HL-60 (cell line): ENCODE data around the gene SLCO2A1.

Source experiments
- DNase-seq, 2 experiments: peaks; one replicate each; pipeline ENCODE4 v3.0.0-alpha.2; 2010 to 2020; ENCODE audit warnings: low read depth in 1 of 2, low spot score in 1 of 2
- H3K27ac ChIP-seq: fragments of 250-450 bp; sonication (Bioruptor Pico); replicated peaks from 2 replicates; pipeline ENCODE4 v1.5.1; 2020; ENCODE audit warnings: mild to moderate bottlenecking, moderate library complexity
- H3K27me3 ChIP-seq: fragments of 250-450 bp; sonication (Bioruptor Pico); 2 replicates; pipeline ENCODE4 v1.5.1; 2021; ENCODE audit warnings: mild to moderate bottlenecking, moderate library complexity; ENCODE audit not compliant: insufficient read depth, poor library complexity, severe bottlenecking
- H3K4me3 ChIP-seq: replicated peaks from 2 replicates; pipeline ENCODE4 v1.5.1; 2011; ENCODE audit warnings: mild to moderate bottlenecking, control low read depth, low read length; ENCODE audit not compliant: insufficient read depth
- CTCF ChIP-seq: IDR thresholded peaks from one replicate; pipeline ENCODE4 v1.5.1; 2011; ENCODE audit warnings: low read length, control low read depth, inconsistent platforms; ENCODE audit not compliant: insufficient read depth
- GABPA ChIP-seq: IDR thresholded peaks from 2 replicates; pipeline ENCODE4 v1.6.1; 2012; ENCODE audit warnings: low read depth
- POLR2AphosphoS5 ChIP-seq: IDR thresholded peaks from 2 replicates; pipeline ENCODE4 v1.6.1; 2012; ENCODE audit warnings: low read depth
- REST ChIP-seq: IDR thresholded peaks from 2 replicates; pipeline ENCODE4 v1.6.1; 2012; ENCODE audit warnings: low read depth; ENCODE audit not compliant: insufficient replicate concordance
- SPI1 ChIP-seq: IDR thresholded peaks from 2 replicates; pipeline ENCODE4 v1.6.1; 2012; ENCODE audit warnings: low read depth, mild to moderate bottlenecking, borderline replicate concordance

The SLCO2A1 gene

GRCh38 chr3:133998691-133999241 is 31.0 kb downstream of the SLCO2A1 start:
- TF ChIP-seq SPI1 (no peak), POLR2AphosphoS5 (no peak), CTCF (no peak), GABPA (no peak), REST (no peak)
- no peak for DNase-seq
- Histone ChIP-seq H3K27me3 (no peaks in the 10 kb centered on the region), H3K4me3 (no peak overlapping the region), H3K27ac (no peak overlapping the region)

- H3K27ac ChIP-seq = no peak overlapping the region
- DNase-seq = no peak
- H3K27me3 ChIP-seq = no peaks in the 10 kb centered on the region
- no peak overlapping the region for H3K4me3 ChIP-seq
- no peak for TF ChIP-seq REST
- no peak for TF ChIP-seq CTCF
- TF ChIP-seq GABPA = no peak
- no peak for TF ChIP-seq SPI1
- no peak for TF ChIP-seq POLR2AphosphoS5
Observed at GRCh38 chr3:133997871-133998635, 31.7 kb downstream of the SLCO2A1 start.

GRCh38 chr3:133996996-133997395 is 32.7 kb downstream of the SLCO2A1 start:
- DNase-seq = no peak
- Histone ChIP-seq H3K27me3 (no peaks in the 10 kb centered on the region), H3K27ac (no peak overlapping the region), H3K4me3 (no peak overlapping the region)
- TF ChIP-seq POLR2AphosphoS5 (no peak), REST (no peak), GABPA (no peak), CTCF (no peak), SPI1 (no peak)
